NAMALWA (cell line): Measurements from ENCODE around the gene GM2A.

Experiments used
- DNase-seq: peaks from one replicate; pipeline ENCODE4 v3.0.0-alpha.2; 2015; ENCODE audit warnings: low spot score

The GM2A gene

DNA sequence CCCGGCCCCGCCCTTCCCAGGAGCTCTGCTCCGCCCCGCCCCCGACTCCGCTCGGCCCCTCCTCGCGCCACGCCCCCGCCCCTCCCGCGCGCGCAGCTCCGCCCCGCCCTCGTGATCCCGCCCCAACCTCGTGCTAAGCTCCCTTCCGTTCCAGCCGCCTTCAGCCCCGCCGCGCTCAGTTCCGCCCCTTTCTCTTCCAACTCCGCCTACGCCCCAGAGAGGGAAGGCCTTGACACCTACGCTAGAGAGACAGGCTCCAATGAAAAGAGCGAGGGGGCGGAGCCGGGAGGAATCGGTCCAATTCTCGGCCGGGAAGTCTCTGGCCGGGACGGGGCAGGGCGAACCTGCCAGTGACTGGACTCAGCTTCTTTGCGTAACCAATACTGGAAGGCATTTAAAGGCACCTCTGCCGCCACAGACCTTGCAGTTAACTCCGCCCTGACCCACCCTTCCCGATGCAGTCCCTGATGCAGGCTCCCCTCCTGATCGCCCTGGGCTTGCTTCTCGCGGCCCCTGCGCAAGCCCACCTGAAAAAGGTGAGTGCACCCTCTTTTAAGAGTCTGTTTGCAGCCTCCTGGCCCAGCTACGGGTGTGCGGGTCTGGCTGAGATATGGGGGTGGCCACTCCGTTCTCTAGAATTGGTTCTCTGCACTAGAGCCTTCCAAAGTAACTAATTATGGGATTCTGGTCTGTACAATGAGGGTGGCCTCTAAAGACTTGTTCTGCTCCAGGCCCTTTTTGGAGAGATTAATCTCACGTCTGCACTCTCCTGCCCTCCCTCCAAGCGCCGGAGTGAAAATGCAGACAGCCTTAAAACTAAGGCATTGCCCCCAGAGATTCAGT is at the start of gene GM2A:
GM2A (plus strand) TSS at position 424 of the 843 bp plus-strand sequence; CDS start at position 456, 32 bp downstream.
- peak; percentile 99 for DNase-seq

DNA sequence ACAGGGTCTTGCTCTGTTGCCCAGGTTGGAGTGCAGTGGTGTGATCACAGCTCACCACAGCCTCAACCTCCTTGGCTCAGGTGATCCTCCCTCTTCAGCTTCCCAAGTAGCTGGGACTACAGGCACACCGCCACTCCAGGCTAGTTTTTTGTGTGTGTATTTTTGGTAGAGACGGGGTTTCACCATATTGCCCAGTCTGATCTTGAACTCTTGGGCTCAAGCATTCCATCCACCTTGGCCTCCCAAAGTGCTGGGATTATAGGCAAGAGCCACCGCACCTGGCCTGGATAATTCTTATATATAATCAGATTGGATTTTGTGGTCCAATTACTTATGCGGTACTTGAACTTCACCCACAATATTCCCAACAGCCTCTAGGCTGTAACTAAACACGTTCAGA is 48.9 kb upstream of the GM2A start:
- no peak for DNase-seq

GRCh38 chr5:151205411-151205810 is 47.6 kb upstream of the GM2A start:
- no peak for DNase-seq

DNA sequence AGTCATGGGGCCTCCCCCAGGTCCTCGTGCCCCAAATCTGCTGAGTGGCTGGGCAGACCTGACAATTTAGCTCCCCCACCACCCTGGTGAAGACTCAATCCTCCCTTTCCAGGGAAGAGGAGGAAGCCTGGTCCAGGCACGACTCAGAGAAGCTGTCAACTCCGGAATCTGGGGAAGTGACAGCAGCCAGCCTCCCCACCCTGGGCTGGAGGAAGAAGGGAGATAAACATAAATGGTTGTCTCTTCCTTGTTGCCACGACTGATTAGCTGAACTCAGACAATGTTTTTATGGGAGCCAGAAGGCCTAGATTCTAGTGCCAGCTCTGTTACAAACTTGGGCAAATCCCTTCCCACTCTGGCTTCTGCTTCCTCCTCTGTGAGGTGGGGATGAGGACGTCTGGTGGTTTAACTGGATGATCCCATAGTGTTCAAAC is 44.5 kb upstream of the GM2A start:
- DNase-seq = no peak

DNA sequence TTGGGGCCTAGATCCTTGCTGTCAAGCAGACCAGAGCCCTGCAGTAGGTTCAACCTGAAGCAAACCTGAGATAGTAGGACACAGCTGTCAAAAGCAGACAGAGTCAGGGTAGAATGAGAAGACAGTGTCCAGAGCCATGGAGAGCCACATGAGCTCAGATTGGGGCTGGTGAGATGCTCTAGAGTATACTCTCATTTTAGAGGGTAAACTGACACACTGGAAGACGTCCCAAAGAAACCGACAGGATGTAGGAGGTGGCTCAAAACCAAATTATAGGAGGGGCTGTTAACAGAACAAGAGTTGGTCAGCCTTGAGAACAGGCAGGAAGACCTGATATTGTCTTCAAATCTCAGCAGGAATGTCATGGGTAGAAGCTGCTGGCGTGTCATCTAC is 40.6 kb upstream of the GM2A start:
- DNase-seq = no peak

- peak; percentile 98 for DNase-seq
Observed at GRCh38 chr5:151213803-151214613, 39.0 kb upstream of the GM2A start.

GRCh38 chr5:151214614-151215545 is 38.1 kb upstream of the GM2A start:
- DNase-seq = peak; percentile 98

DNA sequence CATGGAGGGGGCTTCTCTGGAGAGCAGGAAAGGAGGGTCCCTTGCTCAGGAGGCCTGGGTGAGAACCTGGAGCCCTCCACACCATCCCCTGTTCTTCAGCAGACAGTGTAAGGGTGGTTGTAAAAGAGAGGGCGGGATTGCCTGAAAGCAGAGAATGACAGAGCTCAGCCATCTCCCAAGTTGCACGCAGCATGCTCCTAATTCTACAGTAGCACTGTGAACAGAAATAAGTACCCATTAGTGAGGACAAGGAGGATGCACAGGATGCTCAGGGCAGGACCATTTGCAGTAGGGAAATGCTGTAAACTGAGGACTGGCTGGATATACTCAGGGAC is 37.5 kb upstream of the GM2A start:
- DNase-seq = peak; percentile 52

DNA sequence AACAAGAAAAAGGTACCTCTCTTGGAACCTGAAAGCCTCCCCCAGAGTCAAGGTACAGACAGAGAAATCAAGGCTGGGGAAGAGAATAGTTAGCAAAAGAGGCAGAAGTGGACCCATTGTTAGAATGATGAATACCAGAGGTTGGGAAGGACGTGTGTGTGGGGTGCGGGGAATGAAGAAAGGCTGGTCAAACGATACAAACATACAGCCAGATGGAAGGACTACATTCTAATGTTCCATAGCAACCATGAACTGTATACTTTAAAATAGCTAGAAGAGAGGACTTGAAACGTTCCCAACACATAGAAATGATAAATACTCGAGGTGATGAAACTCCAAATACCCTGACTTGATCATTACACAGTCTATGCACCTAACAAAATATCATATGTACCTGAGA is 36.2 kb upstream of the GM2A start:
- DNase-seq = no peak

- DNase-seq = no peak
Observed at GRCh38 chr5:151218177-151218576, 34.8 kb upstream of the GM2A start.

- DNase-seq = no peak
Observed at GRCh38 chr5:151219138-151219537, 33.8 kb upstream of the GM2A start.

DNA sequence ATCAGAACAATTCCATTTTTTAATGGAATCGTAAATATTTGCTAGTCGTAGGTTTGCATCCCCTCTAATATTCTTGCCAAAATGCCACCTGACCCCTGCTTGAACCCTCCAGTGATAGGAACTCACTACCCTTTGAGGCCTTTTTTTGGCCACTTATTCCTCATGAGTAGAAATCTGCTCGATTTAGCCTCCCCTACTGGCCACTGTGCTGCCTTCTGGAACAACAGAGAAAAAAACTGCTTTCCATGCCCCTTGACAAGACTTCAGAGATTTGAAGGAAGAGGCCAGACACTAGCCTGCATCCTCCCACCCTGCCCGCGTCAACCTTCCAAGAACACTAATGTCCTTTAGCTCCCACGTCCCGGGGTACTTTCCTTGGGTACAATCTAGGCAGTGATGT is 33.2 kb upstream of the GM2A start:
- no peak for DNase-seq

- DNase-seq = no peak
Observed at GRCh38 chr5:151221574-151221973, 31.4 kb upstream of the GM2A start.

DNA sequence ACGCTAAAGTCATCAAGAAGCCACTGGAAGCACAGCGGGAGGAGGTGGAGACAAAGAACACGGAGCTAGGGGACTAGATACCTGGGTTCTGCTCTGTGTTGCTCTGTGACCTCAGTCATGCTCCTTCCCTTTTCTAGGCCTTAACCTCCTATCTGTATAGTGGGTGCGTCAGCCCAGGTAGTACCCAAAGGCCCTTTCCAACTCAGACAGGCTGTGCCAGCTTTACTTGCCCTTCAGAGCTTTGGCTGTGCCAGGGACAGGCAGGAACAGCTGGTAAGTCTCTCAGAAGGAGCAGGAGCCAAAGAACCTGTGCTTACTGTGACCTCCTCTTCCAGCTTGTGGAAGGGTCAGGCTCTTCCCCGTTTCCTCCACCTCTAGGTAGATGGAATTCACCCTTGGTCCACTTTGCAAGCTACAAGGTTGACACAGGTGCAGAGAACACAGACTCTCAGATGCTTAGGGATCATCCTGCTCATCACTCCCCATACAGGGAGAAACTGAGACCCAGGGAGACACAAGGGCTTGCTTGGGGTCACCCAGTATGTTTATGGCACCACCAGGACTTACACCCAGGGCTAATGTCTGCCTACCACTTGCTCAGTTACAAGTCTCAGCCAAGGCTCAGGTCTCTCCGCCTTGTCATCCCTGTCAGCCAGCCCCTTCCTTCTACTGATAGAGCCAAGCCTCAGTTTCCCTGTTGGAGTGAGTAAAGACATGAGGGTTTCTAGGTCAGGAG is 30.8 kb upstream of the GM2A start:
- peak; percentile 42 for DNase-seq

- DNase-seq = peak; percentile 69
Observed at GRCh38 chr5:151222790-151223446, 30.1 kb upstream of the GM2A start.

- DNase-seq = peak; percentile 73
Observed at GRCh38 chr5:151223447-151224264, 29.3 kb upstream of the GM2A start, which contains the start of gene CCDC69. Gene CCDC69, minus strand, starts transcription at chr5:151224092. Its CDS starts 122 bp downstream, at chr5:151223970.

GRCh38 chr5:151224372-151224771 is 28.6 kb upstream of the GM2A start:
- peak; percentile 63 for DNase-seq

GRCh38 chr5:151225071-151225470 is 27.9 kb upstream of the GM2A start:
- DNase-seq = no peak

DNA sequence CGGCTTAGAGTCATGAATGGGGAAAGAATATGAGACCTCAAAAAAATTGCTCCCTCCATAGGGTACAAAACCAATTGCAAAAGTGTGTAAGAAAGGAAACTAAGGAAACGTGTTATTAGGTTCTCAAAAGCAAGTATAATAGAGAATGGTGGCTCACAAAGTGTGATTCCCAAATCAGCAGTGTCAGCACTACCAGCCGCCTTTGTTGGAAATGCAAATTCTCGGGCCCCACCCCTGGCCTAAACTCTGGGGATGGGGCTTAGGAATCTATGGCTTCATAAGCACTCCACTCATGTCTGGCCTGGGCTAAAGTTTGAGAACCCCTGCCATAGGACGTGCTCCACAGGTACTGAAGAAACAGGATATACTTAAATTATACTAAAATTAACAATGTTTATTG is 27.5 kb upstream of the GM2A start:
- DNase-seq = no peak

DNA sequence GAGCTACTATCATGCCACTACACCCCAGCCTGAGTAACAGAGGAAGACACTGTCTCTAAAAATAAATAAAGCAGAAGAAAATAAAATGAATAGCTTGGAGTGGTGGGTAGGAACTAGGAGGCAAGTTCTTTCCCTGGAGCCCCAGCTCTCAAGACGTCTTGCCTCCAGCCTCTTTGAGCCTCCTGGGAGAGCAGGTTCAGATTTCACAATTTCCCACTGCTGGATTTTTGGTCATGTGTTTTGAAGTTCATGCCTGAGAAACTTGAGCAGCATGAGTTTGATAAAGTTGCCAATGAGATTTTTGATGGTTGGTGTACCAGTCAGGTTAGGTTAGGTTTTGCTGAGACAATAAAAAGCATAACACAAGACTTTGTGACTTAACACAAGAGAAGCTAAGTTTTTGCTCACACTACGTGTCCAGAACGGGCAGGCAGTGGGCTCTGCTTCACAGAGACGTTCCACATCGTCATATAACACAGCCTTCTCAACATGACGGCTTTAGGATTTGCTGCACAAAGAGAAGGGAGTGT is 25.0 kb upstream of the GM2A start:
- DNase-seq = no peak
